GM12878 (cell line): ENCODE data around the gene TXNDC17. TPM values are rescaled to one million over a fixed set of nuclear protein-coding genes. Genes with fewer than 3 reads are reported as not detected.

Source experiments
- ATAC-seq: fragments of 200-7000 bp; cut with Tn5 transposase; 3 replicates; pipeline ENCODE4 v1.9.1; 2020; ENCODE audit warnings: mild to moderate bottlenecking, moderate library complexity
- BruUV-seq: library from RNA; stranded (reverse); fragments of 400-500 nt; replicated peaks from 2 replicates; lab custom pipeline; 2021; lab: Mats Ljungman, UMichigan
- CTCF ChIA-PET: fragments of 300-600 bp; sonication (Branson Sonifier 250); formaldehyde crosslinking; extraction: SDS; loops from one replicate; lab custom pipeline; 2021; ENCODE audit warnings: inconsistent platforms; lab: Yijun Ruan, JAX
- POLR2A ChIA-PET: fragments of 350-600 bp; formaldehyde crosslinking; extraction: SDS; loops from one replicate; lab custom pipeline; 2021; ENCODE audit warnings: inconsistent platforms; lab: Charles Lee
- RAD21 ChIA-PET: fragments of 300-600 bp; sonication (Branson Sonifier 250); formaldehyde crosslinking; loops from one replicate; lab custom pipeline; 2023; ENCODE audit warnings: antibody characterized with exemption; ENCODE audit not compliant: unreplicated experiment; lab: Charles Lee
- SMC1A ChIA-PET: fragments of 300-600 bp; sonication (Branson Sonifier 250); formaldehyde crosslinking; loops from one replicate; lab custom pipeline; 2023; ENCODE audit not compliant: unreplicated experiment, uncharacterized antibody; lab: Charles Lee
- DNase-seq: peaks from one replicate; pipeline ENCODE4 v3.0.0-alpha.2; 2011; ENCODE audit warnings: low read depth, low spot score
- FAIRE-seq: peaks from 3 replicates; lab custom pipeline; 2011; peaks lifted over from hg19 to GRCh38; lab: Jason Lieb, UNC
- H2AFZ ChIP-seq: 2 replicates; pipeline ENCODE4 v1.6.0; 2011; ENCODE audit warnings: low read depth, low read length, control low read depth; ENCODE audit not compliant: control insufficient read depth
- H3K27ac ChIP-seq: 2 replicates; pipeline ENCODE4 v1.5.1; 2011; ENCODE audit warnings: control low read depth; ENCODE audit not compliant: control insufficient read depth, insufficient read depth
- H3K27me3 ChIP-seq, 2 experiments: replicated peaks in 1 of 2; 2 replicates each; pipeline versions ENCODE4 v1.6.0 to v1.6.1; 2011; ENCODE audit warnings: low read length in 1 of 2; ENCODE audit not compliant: control insufficient read depth in 2 of 2, insufficient read depth in 2 of 2
- H3K36me3 ChIP-seq, 2 experiments: 2 replicates each; pipeline ENCODE4 v1.5.1; 2011; ENCODE audit warnings: low read length in 1 of 2; ENCODE audit not compliant: control insufficient read depth in 2 of 2, insufficient read depth in 2 of 2
- H3K4me1 ChIP-seq: 2 replicates; pipeline ENCODE4 v1.6.1; 2011; ENCODE audit warnings: mild to moderate bottlenecking, low read length, moderate library complexity, mixed read lengths; ENCODE audit not compliant: control insufficient read depth, insufficient read depth
- H3K4me2 ChIP-seq: 2 replicates; pipeline ENCODE4 v1.6.0; 2011; ENCODE audit warnings: control low read depth; ENCODE audit not compliant: control insufficient read depth, insufficient read depth
- H3K4me3 ChIP-seq: fragments of 200-600 bp; sonication (generic); 2 replicates; pipeline ENCODE4 v1.5.1; 2016
- H3K79me2 ChIP-seq: 2 replicates; pipeline ENCODE4 v1.6.0; 2011; ENCODE audit warnings: low read length; ENCODE audit not compliant: control insufficient read depth, insufficient read depth
- H3K9ac ChIP-seq: 2 replicates; pipeline ENCODE4 v1.8.0; 2011; ENCODE audit warnings: low read length, control low read depth, mixed read lengths; ENCODE audit not compliant: control insufficient read depth, insufficient read depth
- H3K9me3 ChIP-seq: replicated peaks from 3 replicates; pipeline ENCODE4 v1.5.1; 2011; ENCODE audit warnings: mild to moderate bottlenecking, low read length; ENCODE audit not compliant: control insufficient read depth, insufficient read depth
- H4K20me1 ChIP-seq: 2 replicates; pipeline ENCODE4 v1.6.0; 2011; ENCODE audit not compliant: control insufficient read depth, insufficient read depth
- CBX3 ChIP-seq: fragments of 200-600 bp; sonication (generic); IDR thresholded peaks from 2 replicates; pipeline ENCODE4 v1.6.1; 2016; ENCODE audit warnings: low read depth, borderline replicate concordance
- HCFC1 ChIP-seq: fragments of 150-350 bp; IDR thresholded peaks from 2 replicates; pipeline ENCODE4 v1.6.1; 2014; ENCODE audit warnings: low read length
- MYB ChIP-seq: fragments of 150-350 bp; IDR thresholded peaks from 2 replicates; pipeline ENCODE4 v1.6.1; 2014; ENCODE audit warnings: mild to moderate bottlenecking, low read depth, low read length, borderline replicate concordance
- NFYA ChIP-seq: IDR thresholded peaks from 2 replicates; pipeline ENCODE4 v1.6.1; 2011; ENCODE audit warnings: low read depth, mild to moderate bottlenecking, low read length, improper control_type of control experiment, borderline replicate concordance
- NR2C1 ChIP-seq: fragments of 450-650 bp; IDR thresholded peaks from 2 replicates; pipeline ENCODE4 v1.6.1; 2017; ENCODE audit warnings: antibody characterized with exemption, mild to moderate bottlenecking, moderate library complexity
- RB1 ChIP-seq: fragments of 450-650 bp; formaldehyde crosslinking; IDR thresholded peaks from 2 replicates; pipeline ENCODE4 v1.6.1; 2017; ENCODE audit warnings: mild to moderate bottlenecking, borderline replicate concordance
- RUNX3 ChIP-seq: IDR thresholded peaks from 2 replicates; pipeline ENCODE4 v1.6.1; 2012; ENCODE audit warnings: low read length, inconsistent platforms
- YY1 ChIP-seq: IDR thresholded peaks from 2 replicates; pipeline ENCODE4 v1.6.1; 2011; ENCODE audit warnings: low read depth, mild to moderate bottlenecking, low read length
- WGBS: methylation state at CpG from one replicate; pipeline ENCODE4 v1.1.6; 2016; ENCODE audit warnings: low lambda C conversion rate; ENCODE audit not compliant: insufficient replicate concordance, insufficient coverage; ENCODE audit errors: missing lambda C conversion rate; 5-methylcytosine and 5-hydroxymethylcytosine counted together
- in situ Hi-C: fragments of 300-500 bp; cut with MboI; formaldehyde crosslinking; loops from 9 replicates; pipeline ENCODE4 v1.14.3; 2018; ENCODE audit warnings: mixed read lengths
- intact Hi-C: fragments of 100-400 bp; cut with micrococcal nuclease; formaldehyde crosslinking; loops from one replicate; pipeline ENCODE4 v1.14.2; 2022; ENCODE audit not compliant: unreplicated experiment
- polyA plus RNA-seq, 11 experiments: library from polyadenylated mRNA; depleted of rRNA in 4 of 11; unstranded in 6 of 11; stranded (reverse) in 5 of 11; fragments of >200 nt; fragmentation: Nextera tagmentation in 4 of 11; fragmentation: Illumina TruSeq in 1 of 11; extraction: Ambion mirVana in 4 of 11; extraction: Trizol in 1 of 11; gene quantifications; 1 replicate in 1 of 11; 2 replicates in 10 of 11; pipeline versions ENCODE4 v1.2.1 to v1.2.3, GENCODE V29; 2011 to 2016; ENCODE audit warnings: inconsistent platforms in 2 of 11, missing spikeins in 2 of 11, low read depth in 1 of 11
- total RNA-seq, 4 experiments: library from RNA; depleted of rRNA in 3 of 4; stranded (reverse); fragments of >200 nt in 3 of 4; fragmentation: Illumina TruSeq in 1 of 4; extraction: Trizol in 1 of 4; gene quantifications; 2 replicates each; pipeline versions ENCODE4 v1.2.1 to v1.2.3, GENCODE V29; 2013 to 2021
- TF ChIP-seq, protein P1 (sequence below): fragments of 450-650 bp; IDR thresholded peaks from 2 replicates; pipeline ENCODE4 v1.6.1; 2018; ENCODE audit warnings: mild to moderate bottlenecking, low read depth, moderate library complexity; ENCODE audit not compliant: partially characterized antibody
- TF ChIP-seq, protein P2 (sequence below): IDR thresholded peaks from 2 replicates; pipeline ENCODE4 v1.6.1; 2011; ENCODE audit warnings: borderline replicate concordance, low read depth, mild to moderate bottlenecking, moderate library complexity, low read length; ENCODE audit not compliant: insufficient read depth, poor library complexity, severe bottlenecking
- TF ChIP-seq, protein P3 (sequence below): fragments of 450-650 bp; IDR thresholded peaks from 2 replicates; pipeline ENCODE4 v1.6.1; 2017; ENCODE audit warnings: mild to moderate bottlenecking, moderate library complexity
- TF ChIP-seq, protein P4 (sequence below), 3 experiments: IDR thresholded peaks in 2 of 3; conservative IDR thresholded peaks in 1 of 3; 2 replicates each; pipeline ENCODE4 v1.5.1; 2011; ENCODE audit warnings: low read depth in 3 of 3, low read length in 3 of 3, mild to moderate bottlenecking in 3 of 3, control low read depth in 2 of 3, moderate library complexity in 2 of 3, inconsistent platforms in 1 of 3, mixed read lengths in 1 of 3; ENCODE audit not compliant: control insufficient read depth in 2 of 3, insufficient read depth in 1 of 3; ENCODE audit errors: extremely low read depth in 1 of 3

The TXNDC17 gene
- total and polyA plus RNA-seq, 10 of the 15 experiments (the other 5 are each of a cell fraction or from before 2014, with no cell fraction given), result 124 to 957 (median 216) TPM

DNA sequence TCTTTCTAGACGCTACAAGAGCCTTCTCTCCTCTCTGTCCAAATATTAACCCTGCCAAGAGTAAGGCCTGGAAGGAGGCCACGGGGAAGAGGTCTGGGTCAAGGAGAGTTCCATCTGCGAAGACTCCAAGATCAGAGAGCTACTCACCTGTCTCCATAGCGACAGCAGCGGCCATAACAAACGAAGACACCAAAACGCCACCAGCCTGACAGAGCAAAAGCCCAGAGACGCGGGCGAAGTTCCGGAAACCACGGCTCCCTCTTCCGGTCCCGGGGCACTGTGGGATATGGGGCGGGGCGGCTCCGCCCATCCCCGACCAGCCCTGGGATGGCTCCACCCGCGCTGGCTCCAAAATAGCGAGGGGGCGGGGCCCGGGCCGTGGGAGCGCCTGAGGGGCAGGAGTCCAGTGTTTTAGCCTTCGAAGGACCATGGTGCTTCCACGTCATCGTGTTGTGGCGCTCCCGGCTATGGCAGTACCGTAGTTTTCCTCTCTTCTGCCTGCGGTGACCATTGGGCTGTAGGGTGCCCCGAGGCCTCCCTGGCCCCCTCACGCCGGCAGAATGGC is 10.6 kb downstream of the TXNDC17 start, which contains the start of the genes C17orf100 and MED31:
TSS of gene C17orf100 (plus strand) at position 409 of the 565 bp plus-strand sequence. CDS start at position 561, 152 bp downstream.
TSS of gene MED31 (minus strand) at position 252 of the 565 bp plus-strand sequence. CDS start at position 175, 77 bp downstream.
- 3% methylated on average over 35 of the region's 35 CpGs for WGBS
- no peaks in the 10 kb centered on the region for H4K20me1 ChIP-seq
- no TSS peak for BruUV-seq
- FAIRE-seq (peak; percentile 78), DNase-seq (peak; percentile 67), ATAC-seq (peak; percentile 99)
- ChIA-PET POLR2A (interaction anchor here (0.5 to 1.1 kb wide), 4 partner anchors 9 to 386 kb away, joined by 3 to 11 read pairs (median 4); partner anchors contain the start of gene KIAA0753), SMC1A (interaction anchor here (1.1 to 2.8 kb wide), 2 partner anchors 10 kb away, joined by 4 to 8 read pairs; partner anchors contain the start of gene TXNDC17), CTCF (interaction anchor here (2.6 kb wide), 1 partner anchor 179 kb away, joined by 12 read pairs; no protein-coding TSS in a partner anchor), RAD21 (interaction anchor here (0.9 to 1.3 kb wide), 3 partner anchors 9 to 179 kb away, joined by 3 to 5 read pairs (median 4); no protein-coding TSS in a partner anchor)
- peak within 1 kb of the TSS; percentile 77 for H3K27ac ChIP-seq
- H3K9ac ChIP-seq, result peak within 1 kb of the TSS; percentile 69
- in situ Hi-C loops, result loop anchor here (5.0 kb wide), 1 partner anchor 361 kb away; the partner anchor contains the start of gene RNASEK
- no peaks in the 10 kb centered on the region for H3K27me3 ChIP-seq
- H3K79me2 ChIP-seq, result peaks cover 22% of the 10 kb centered on the region
- H2AFZ ChIP-seq, result peak within 1 kb of the TSS; percentile 91
- no peaks in the 10 kb centered on the region for H3K9me3 ChIP-seq
- peak within 1 kb of the TSS; percentile 88 for H3K4me2 ChIP-seq
- peak within 1 kb of the TSS; percentile 91 for H3K4me3 ChIP-seq
- H3K4me1 ChIP-seq, result peaks cover 6% of the 10 kb centered on the region; the same call in 1 of the 2 replicates
- intact Hi-C loops, result loop anchor here (1.0 kb wide), 1 partner anchor 11 kb away; the partner anchor contains the start of gene KIAA0753
- H3K36me3 ChIP-seq, result no peaks in the 10 kb centered on the region; a peak in 1 of 4 replicates
- TF ChIP-seq NR2C1, result no peak
- TF ChIP-seq, protein P1, sequence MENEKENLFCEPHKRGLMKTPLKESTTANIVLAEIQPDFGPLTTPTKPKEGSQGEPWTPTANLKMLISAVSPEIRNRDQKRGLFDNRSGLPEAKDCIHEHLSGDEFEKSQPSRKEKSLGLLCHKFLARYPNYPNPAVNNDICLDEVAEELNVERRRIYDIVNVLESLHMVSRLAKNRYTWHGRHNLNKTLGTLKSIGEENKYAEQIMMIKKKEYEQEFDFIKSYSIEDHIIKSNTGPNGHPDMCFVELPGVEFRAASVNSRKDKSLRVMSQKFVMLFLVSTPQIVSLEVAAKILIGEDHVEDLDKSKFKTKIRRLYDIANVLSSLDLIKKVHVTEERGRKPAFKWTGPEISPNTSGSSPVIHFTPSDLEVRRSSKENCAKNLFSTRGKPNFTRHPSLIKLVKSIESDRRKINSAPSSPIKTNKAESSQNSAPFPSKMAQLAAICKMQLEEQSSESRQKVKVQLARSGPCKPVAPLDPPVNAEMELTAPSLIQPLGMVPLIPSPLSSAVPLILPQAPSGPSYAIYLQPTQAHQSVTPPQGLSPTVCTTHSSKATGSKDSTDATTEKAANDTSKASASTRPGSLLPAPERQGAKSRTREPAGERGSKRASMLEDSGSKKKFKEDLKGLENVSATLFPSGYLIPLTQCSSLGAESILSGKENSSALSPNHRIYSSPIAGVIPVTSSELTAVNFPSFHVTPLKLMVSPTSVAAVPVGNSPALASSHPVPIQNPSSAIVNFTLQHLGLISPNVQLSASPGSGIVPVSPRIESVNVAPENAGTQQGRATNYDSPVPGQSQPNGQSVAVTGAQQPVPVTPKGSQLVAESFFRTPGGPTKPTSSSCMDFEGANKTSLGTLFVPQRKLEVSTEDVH, result peak; percentile 33
- TF ChIP-seq RUNX3, result peak; percentile 50; the same call in 1 of the 2 replicates
- TF ChIP-seq, protein P2, sequence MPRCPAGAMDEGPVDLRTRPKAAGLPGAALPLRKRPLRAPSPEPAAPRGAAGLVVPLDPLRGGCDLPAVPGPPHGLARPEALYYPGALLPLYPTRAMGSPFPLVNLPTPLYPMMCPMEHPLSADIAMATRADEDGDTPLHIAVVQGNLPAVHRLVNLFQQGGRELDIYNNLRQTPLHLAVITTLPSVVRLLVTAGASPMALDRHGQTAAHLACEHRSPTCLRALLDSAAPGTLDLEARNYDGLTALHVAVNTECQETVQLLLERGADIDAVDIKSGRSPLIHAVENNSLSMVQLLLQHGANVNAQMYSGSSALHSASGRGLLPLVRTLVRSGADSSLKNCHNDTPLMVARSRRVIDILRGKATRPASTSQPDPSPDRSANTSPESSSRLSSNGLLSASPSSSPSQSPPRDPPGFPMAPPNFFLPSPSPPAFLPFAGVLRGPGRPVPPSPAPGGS, result no peak
- TF ChIP-seq, protein P3, sequence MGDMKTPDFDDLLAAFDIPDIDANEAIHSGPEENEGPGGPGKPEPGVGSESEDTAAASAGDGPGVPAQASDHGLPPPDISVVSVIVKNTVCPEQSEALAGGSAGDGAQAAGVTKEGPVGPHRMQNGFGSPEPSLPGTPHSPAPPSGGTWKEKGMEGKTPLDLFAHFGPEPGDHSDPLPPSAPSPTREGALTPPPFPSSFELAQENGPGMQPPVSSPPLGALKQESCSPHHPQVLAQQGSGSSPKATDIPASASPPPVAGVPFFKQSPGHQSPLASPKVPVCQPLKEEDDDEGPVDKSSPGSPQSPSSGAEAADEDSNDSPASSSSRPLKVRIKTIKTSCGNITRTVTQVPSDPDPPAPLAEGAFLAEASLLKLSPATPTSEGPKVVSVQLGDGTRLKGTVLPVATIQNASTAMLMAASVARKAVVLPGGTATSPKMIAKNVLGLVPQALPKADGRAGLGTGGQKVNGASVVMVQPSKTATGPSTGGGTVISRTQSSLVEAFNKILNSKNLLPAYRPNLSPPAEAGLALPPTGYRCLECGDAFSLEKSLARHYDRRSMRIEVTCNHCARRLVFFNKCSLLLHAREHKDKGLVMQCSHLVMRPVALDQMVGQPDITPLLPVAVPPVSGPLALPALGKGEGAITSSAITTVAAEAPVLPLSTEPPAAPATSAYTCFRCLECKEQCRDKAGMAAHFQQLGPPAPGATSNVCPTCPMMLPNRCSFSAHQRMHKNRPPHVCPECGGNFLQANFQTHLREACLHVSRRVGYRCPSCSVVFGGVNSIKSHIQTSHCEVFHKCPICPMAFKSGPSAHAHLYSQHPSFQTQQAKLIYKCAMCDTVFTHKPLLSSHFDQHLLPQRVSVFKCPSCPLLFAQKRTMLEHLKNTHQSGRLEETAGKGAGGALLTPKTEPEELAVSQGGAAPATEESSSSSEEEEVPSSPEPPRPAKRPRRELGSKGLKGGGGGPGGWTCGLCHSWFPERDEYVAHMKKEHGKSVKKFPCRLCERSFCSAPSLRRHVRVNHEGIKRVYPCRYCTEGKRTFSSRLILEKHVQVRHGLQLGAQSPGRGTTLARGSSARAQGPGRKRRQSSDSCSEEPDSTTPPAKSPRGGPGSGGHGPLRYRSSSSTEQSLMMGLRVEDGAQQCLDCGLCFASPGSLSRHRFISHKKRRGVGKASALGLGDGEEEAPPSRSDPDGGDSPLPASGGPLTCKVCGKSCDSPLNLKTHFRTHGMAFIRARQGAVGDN, result no peak
- TF ChIP-seq NFYA, result no peak
- no peak for TF ChIP-seq MYB
- peak; percentile 57 for TF ChIP-seq HCFC1
- TF ChIP-seq, protein P4, sequence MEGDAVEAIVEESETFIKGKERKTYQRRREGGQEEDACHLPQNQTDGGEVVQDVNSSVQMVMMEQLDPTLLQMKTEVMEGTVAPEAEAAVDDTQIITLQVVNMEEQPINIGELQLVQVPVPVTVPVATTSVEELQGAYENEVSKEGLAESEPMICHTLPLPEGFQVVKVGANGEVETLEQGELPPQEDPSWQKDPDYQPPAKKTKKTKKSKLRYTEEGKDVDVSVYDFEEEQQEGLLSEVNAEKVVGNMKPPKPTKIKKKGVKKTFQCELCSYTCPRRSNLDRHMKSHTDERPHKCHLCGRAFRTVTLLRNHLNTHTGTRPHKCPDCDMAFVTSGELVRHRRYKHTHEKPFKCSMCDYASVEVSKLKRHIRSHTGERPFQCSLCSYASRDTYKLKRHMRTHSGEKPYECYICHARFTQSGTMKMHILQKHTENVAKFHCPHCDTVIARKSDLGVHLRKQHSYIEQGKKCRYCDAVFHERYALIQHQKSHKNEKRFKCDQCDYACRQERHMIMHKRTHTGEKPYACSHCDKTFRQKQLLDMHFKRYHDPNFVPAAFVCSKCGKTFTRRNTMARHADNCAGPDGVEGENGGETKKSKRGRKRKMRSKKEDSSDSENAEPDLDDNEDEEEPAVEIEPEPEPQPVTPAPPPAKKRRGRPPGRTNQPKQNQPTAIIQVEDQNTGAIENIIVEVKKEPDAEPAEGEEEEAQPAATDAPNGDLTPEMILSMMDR (IDR thresholded peaks at IDR 0.05 in 2 of 3, conservative IDR thresholded peaks at IDR 0.05 in 1 of 3; ENCODE audit: control insufficient read depth in 2 of 3, extremely low read depth in 1 of 3, insufficient read depth in 1 of 3, low read depth in 3 of 3, low read length in 3 of 3), result no peak
- TF ChIP-seq CBX3, result no peak
- TF ChIP-seq YY1, result peak; percentile 94
- TF ChIP-seq RB1, result no peak
